ENCODE data around the gene IL1RL2.

IL1RL2 gene

GRCh38 chr2:102147935-102148334 lies 38.9 kb upstream of the IL1RL2 start:
- Histone ChIP-seq H3K9me2 (replicated peaks; ENCODE audit: low read depth, low read length) (no peaks in the 10 kb centered on the region), H2AFZ (ENCODE audit: low read length) (no peak overlapping the region), H3K9me3 (ENCODE audit: insufficient read depth, low read depth, low read length) (peaks cover 16% of the 10 kb centered on the region; the same call in 1 of the 2 replicates), H3K36me3 (ENCODE audit: insufficient read depth, low read length) (no peaks in the 10 kb centered on the region), H3K79me2 (ENCODE audit: insufficient read depth, low read length) (no peaks in the 10 kb centered on the region), H3K4me2 (ENCODE audit: low read depth, low read length, poor library complexity, severe bottlenecking) (no peak overlapping the region), H3K27me3 (ENCODE audit: insufficient read depth, low read length, poor library complexity, severe bottlenecking) (peaks cover 4% of the 10 kb centered on the region), H3K4me1 (ENCODE audit: insufficient read depth, low read length, poor library complexity, severe bottlenecking) (no peaks in the 10 kb centered on the region), H3F3A (ENCODE audit: low read depth) (no peaks in the 10 kb centered on the region), H3K4me3 (ENCODE audit: low read length, poor library complexity, severe bottlenecking) (no peak overlapping the region), H4K20me1 (ENCODE audit: insufficient read depth, low read length, poor library complexity, severe bottlenecking) (no peaks in the 10 kb centered on the region), H3K9ac (ENCODE audit: low read depth, low read length, poor library complexity, severe bottlenecking) (no peak overlapping the region)
- no peak for TF ChIP-seq EZH2phosphoT487 (IDR thresholded peaks at IDR 0.05; ENCODE audit: borderline replicate concordance)
- no peak for TF ChIP-seq CTCF (conservative IDR thresholded peaks at IDR 0.05; ENCODE audit: low read length)

GRCh38 chr2:102149243-102149642 lies 37.6 kb upstream of the IL1RL2 start:
- H3K9me3 ChIP-seq (ENCODE audit: insufficient read depth, low read depth, low read length), result peaks cover 16% of the 10 kb centered on the region; the same call in 1 of the 2 replicates
- H3K4me2 ChIP-seq (ENCODE audit: low read depth, low read length, poor library complexity, severe bottlenecking), result no peak overlapping the region
- no peaks in the 10 kb centered on the region for H3K4me1 ChIP-seq (ENCODE audit: insufficient read depth, low read length, poor library complexity, severe bottlenecking)
- H3K79me2 ChIP-seq (ENCODE audit: insufficient read depth, low read length), result no peaks in the 10 kb centered on the region
- H4K20me1 ChIP-seq (ENCODE audit: insufficient read depth, low read length, poor library complexity, severe bottlenecking), result no peaks in the 10 kb centered on the region
- no peak overlapping the region for H3K9ac ChIP-seq (ENCODE audit: low read depth, low read length, poor library complexity, severe bottlenecking)
- peaks cover 4% of the 10 kb centered on the region for H3K27me3 ChIP-seq (ENCODE audit: insufficient read depth, low read length, poor library complexity, severe bottlenecking)
- H3K36me3 ChIP-seq (ENCODE audit: insufficient read depth, low read length), result no peaks in the 10 kb centered on the region
- H3F3A ChIP-seq (ENCODE audit: low read depth), result no peaks in the 10 kb centered on the region
- H2AFZ ChIP-seq (ENCODE audit: low read length), result no peak overlapping the region
- H3K9me2 ChIP-seq (replicated peaks; ENCODE audit: low read depth, low read length), result no peaks in the 10 kb centered on the region
- TF ChIP-seq EZH2phosphoT487 (IDR thresholded peaks at IDR 0.05; ENCODE audit: borderline replicate concordance) (no peak), CTCF (conservative IDR thresholded peaks at IDR 0.05; ENCODE audit: low read length) (no peak)
- no peak overlapping the region for H3K4me3 ChIP-seq (ENCODE audit: low read length, poor library complexity, severe bottlenecking)

- TF ChIP-seq EZH2phosphoT487 (IDR thresholded peaks at IDR 0.05; ENCODE audit: borderline replicate concordance) (no peak), CTCF (conservative IDR thresholded peaks at IDR 0.05; ENCODE audit: low read length) (no peak)
- no peak overlapping the region for H2AFZ ChIP-seq (ENCODE audit: low read length)
- no peak overlapping the region for H3K4me2 ChIP-seq (ENCODE audit: low read depth, low read length, poor library complexity, severe bottlenecking)
- H3K79me2 ChIP-seq (ENCODE audit: insufficient read depth, low read length), result no peaks in the 10 kb centered on the region
- no peaks in the 10 kb centered on the region for H3K4me1 ChIP-seq (ENCODE audit: insufficient read depth, low read length, poor library complexity, severe bottlenecking)
- no peak overlapping the region for H3K9ac ChIP-seq (ENCODE audit: low read depth, low read length, poor library complexity, severe bottlenecking)
- peaks cover 16% of the 10 kb centered on the region; the same call in 1 of the 2 replicates for H3K9me3 ChIP-seq (ENCODE audit: insufficient read depth, low read depth, low read length)
- no peaks in the 10 kb centered on the region for H4K20me1 ChIP-seq (ENCODE audit: insufficient read depth, low read length, poor library complexity, severe bottlenecking)
- peaks cover 4% of the 10 kb centered on the region for H3K27me3 ChIP-seq (ENCODE audit: insufficient read depth, low read length, poor library complexity, severe bottlenecking)
- H3K36me3 ChIP-seq (ENCODE audit: insufficient read depth, low read length), result no peaks in the 10 kb centered on the region
- H3F3A ChIP-seq (ENCODE audit: low read depth), result no peaks in the 10 kb centered on the region
- no peak overlapping the region for H3K4me3 ChIP-seq (ENCODE audit: low read length, poor library complexity, severe bottlenecking)
- H3K9me2 ChIP-seq (replicated peaks; ENCODE audit: low read depth, low read length), result no peaks in the 10 kb centered on the region
Observed at GRCh38 chr2:102149644-102150455, 37.0 kb upstream of the IL1RL2 start.

All from Loucy (cell line).